RWPE2 (cell line): Measurements from ENCODE around the gene RAD21L1.
"Not testable (repeated sequence)": the region's sequence is repeated elsewhere in the genome, so short reads cannot be mapped to it uniquely, and the experiment has no call there.

Experiments
- ATAC-seq: fragments of 200-7000 bp; cut with Tn5 transposase; 3 replicates; pipeline ENCODE4 v1.9.1; 2021; ENCODE audit warnings: low read depth
- DNase-seq: peaks from one replicate; pipeline ENCODE4 v3.0.0-alpha.2; 2020; ENCODE audit warnings: low spot score
- H3K27ac ChIP-seq: fragments of 450-650 bp; 2 replicates; pipeline ENCODE4 v1.5.1; 2017; ENCODE audit warnings: mild to moderate bottlenecking; ENCODE audit not compliant: poor library complexity, severe bottlenecking
- H3K27me3 ChIP-seq: fragments of 250-450 bp; sonication (Bioruptor Pico); 2 replicates; pipeline ENCODE4 v1.5.1; 2021; ENCODE audit warnings: mild to moderate bottlenecking, moderate library complexity; ENCODE audit not compliant: insufficient read depth, poor library complexity, severe bottlenecking
- H3K36me3 ChIP-seq: fragments of 250-450 bp; sonication (Bioruptor Pico); 2 replicates; pipeline ENCODE4 v1.5.1; 2020; ENCODE audit warnings: low read depth, mild to moderate bottlenecking, moderate library complexity
- H3K4me1 ChIP-seq: fragments of 250-450 bp; sonication (Bioruptor Pico); 2 replicates; pipeline ENCODE4 v1.5.1; 2021; ENCODE audit warnings: mild to moderate bottlenecking, moderate library complexity; ENCODE audit not compliant: insufficient read depth, poor library complexity, severe bottlenecking
- H3K4me3 ChIP-seq: fragments of 250-450 bp; sonication (Bioruptor Pico); 2 replicates; pipeline ENCODE4 v1.5.1; 2021; ENCODE audit warnings: mild to moderate bottlenecking, moderate library complexity; ENCODE audit not compliant: severe bottlenecking
- H3K9me3 ChIP-seq: fragments of 250-450 bp; sonication (Bioruptor Pico); 2 replicates; pipeline ENCODE4 v1.5.1; 2021; ENCODE audit warnings: mild to moderate bottlenecking, moderate library complexity; ENCODE audit not compliant: severe bottlenecking
- CTCF ChIP-seq: fragments of 450-650 bp; IDR thresholded peaks from one replicate; pipeline ENCODE4 v1.5.1; 2017; ENCODE audit warnings: mild to moderate bottlenecking, moderate library complexity; ENCODE audit not compliant: poor library complexity, severe bottlenecking

Gene RAD21L1

GRCh38 chr20:1247689-1248088 is 21.8 kb downstream of the RAD21L1 start:
- TF ChIP-seq CTCF: no peak
- no peak overlapping the region for H3K4me3 ChIP-seq

GRCh38 chr20:1250282-1250681 is 24.4 kb downstream of the RAD21L1 start:
- H3K27ac ChIP-seq, H3K36me3 ChIP-seq, H3K4me3 ChIP-seq, H3K4me1 ChIP-seq, ATAC-seq, H3K9me3 ChIP-seq, H3K27me3 ChIP-seq, DNase-seq: not testable (repeated sequence)

More at GRCh38 chr20:1247689-1248088, 21.8 kb downstream of the RAD21L1 start:
- H3K4me1 ChIP-seq: no peaks in the 10 kb centered on the region
- H3K9me3 ChIP-seq: no peaks in the 10 kb centered on the region
- no peak for DNase-seq
- no peaks in the 10 kb centered on the region for H3K36me3 ChIP-seq
- no peak overlapping the region for H3K27ac ChIP-seq
- ATAC-seq: no peak
- H3K27me3 ChIP-seq: peaks cover 7% of the 10 kb centered on the region

- no peak overlapping the region for H3K27ac ChIP-seq
- no peak overlapping the region for H3K4me3 ChIP-seq
- no peak for TF ChIP-seq CTCF
- no peaks in the 10 kb centered on the region for H3K36me3 ChIP-seq
- no peaks in the 10 kb centered on the region for H3K9me3 ChIP-seq
- no peak for DNase-seq
- ATAC-seq: no peak
- H3K27me3 ChIP-seq: peaks cover 19% of the 10 kb centered on the region
- no peaks in the 10 kb centered on the region for H3K4me1 ChIP-seq
Observed at GRCh38 chr20:1252416-1252815, 26.6 kb downstream of the RAD21L1 start.

- Histone ChIP-seq H3K4me1 (peaks cover 3% of the 10 kb centered on the region), H3K4me3 (no peak overlapping the region), H3K27me3 (peaks cover 19% of the 10 kb centered on the region), H3K27ac (no peak overlapping the region), H3K9me3 (no peaks in the 10 kb centered on the region), H3K36me3 (no peaks in the 10 kb centered on the region)
- no peak for TF ChIP-seq CTCF
- DNase-seq (no peak), ATAC-seq (no peak)
Observed at GRCh38 chr20:1254254-1254653, 28.4 kb downstream of the RAD21L1 start.

GRCh38 chr20:1255675-1256074 is 29.8 kb downstream of the RAD21L1 start:
- Histone ChIP-seq H3K4me3 (no peak overlapping the region), H3K27ac (no peak overlapping the region), H3K36me3 (no peaks in the 10 kb centered on the region), H3K27me3 (peaks cover 23% of the 10 kb centered on the region), H3K9me3 (no peaks in the 10 kb centered on the region), H3K4me1 (peaks cover 3% of the 10 kb centered on the region)
- no peak for ATAC-seq
- no peak for TF ChIP-seq CTCF
- DNase-seq: no peak
